Vagina (tissue), 2 donors: ENCODE measurements around the gene OR4K2. TPM values are rescaled to one million over a fixed set of nuclear protein-coding genes. Genes with fewer than 3 reads are reported as not detected.

ENCODE experiments used
- DNase-seq, 2 donors: peaks; one replicate each; pipeline ENCODE4 v3.0.0-alpha.2; 2017; ENCODE audit errors: extremely low spot score in 2 of 2
- H3K27ac ChIP-seq: fragments of 200-600 bp; sonication (generic); one replicate; pipeline ENCODE4 v1.5.1; 2019
- H3K27me3 ChIP-seq: fragments of 200-600 bp; sonication (generic); one replicate; pipeline ENCODE4 v1.5.1; 2019
- H3K36me3 ChIP-seq, 2 donors: fragments of 200-600 bp; sonication (generic); one replicate each; pipeline ENCODE4 v1.5.1; 2017 to 2019
- H3K4me1 ChIP-seq: fragments of 200-600 bp; sonication (generic); one replicate; pipeline ENCODE4 v1.5.1; 2019
- H3K4me3 ChIP-seq, 2 donors: fragments of 200-600 bp; sonication (generic); 1 replicate in 1 of 2; 2 replicates in 1 of 2; pipeline ENCODE4 v1.5.1; 2016 to 2019
- H3K9me3 ChIP-seq: fragments of 200-600 bp; sonication (generic); one replicate; pipeline ENCODE4 v1.5.1; 2019
- CTCF ChIP-seq, 3 experiments: fragments of 450-650 bp in 2 of 3; fragments of 200-600 bp in 1 of 3; sonication (generic) in 1 of 3; IDR thresholded peaks; one replicate each; pipeline ENCODE4 v1.5.1; 2017 to 2019; ENCODE audit warnings: antibody characterized with exemption in 3 of 3, mild to moderate bottlenecking in 2 of 3, moderate library complexity in 2 of 3
- POLR2A ChIP-seq, 2 donors: fragments of 450-650 bp; IDR thresholded peaks; one replicate each; pipeline ENCODE4 v1.6.1; 2017; ENCODE audit warnings: antibody characterized with exemption in 2 of 2, mild to moderate bottlenecking in 2 of 2, moderate library complexity in 2 of 2
- POLR2AphosphoS5 ChIP-seq, 2 donors: sonication (generic); formaldehyde crosslinking; IDR thresholded peaks; one replicate each; pipeline ENCODE4 v1.9.0; 2017; ENCODE audit warnings: antibody characterized with exemption in 2 of 2, mild to moderate bottlenecking in 2 of 2, low read depth in 1 of 2; ENCODE audit not compliant: insufficient read depth in 1 of 2
- intact Hi-C: fragments of 100-400 bp; cut with DNase I; formaldehyde crosslinking; loops from one replicate; pipeline ENCODE4 v1.15.1; 2023
- total RNA-seq: library from RNA; depleted of rRNA; stranded (reverse); fragments of >200 nt; gene quantifications from one replicate; pipeline ENCODE4 v1.2.3, GENCODE V29; 2016

OR4K2 gene
- total RNA-seq, 1 donor from 2014 or later, result not detected

DNA sequence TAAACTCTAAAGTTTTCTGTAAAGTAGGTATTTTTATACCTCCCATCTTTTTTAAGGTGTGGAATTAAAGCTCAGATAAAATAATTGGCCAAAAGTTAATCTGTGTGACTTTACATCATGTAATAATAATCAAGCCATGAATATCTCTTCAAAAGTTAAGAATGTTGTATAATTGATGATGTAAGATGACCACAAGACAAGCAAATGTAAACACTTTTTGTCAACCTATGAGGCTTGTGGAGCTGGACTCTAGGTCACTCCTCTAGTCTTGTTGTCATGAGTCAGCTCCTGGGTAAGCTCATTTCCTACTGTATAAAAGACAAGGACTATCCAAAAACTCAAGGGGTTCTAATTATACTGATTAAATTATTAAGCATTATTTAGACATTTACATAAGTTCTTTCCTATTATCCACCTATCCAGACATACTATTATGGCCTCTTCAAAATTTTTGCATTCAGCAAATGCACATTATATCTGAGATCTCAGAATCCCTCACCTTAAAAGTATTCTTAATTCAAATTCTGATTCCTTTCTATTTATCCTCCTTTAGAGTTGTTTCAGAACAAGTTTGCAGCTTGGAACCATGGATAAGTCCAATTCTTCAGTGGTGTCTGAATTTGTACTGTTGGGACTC is 45.2 kb downstream of the OR4K2 start, which contains the start of gene OR4K5:
Gene OR4K5, plus strand, starts transcription at position 587 of the 637 bp plus-strand sequence. Its CDS starts 0 bp downstream, at position 587.
- Histone ChIP-seq H3K4me3 (no peak within 1 kb of the TSS), H3K27me3 (no peaks in the 10 kb centered on the region), H3K27ac (no peak within 1 kb of the TSS), H3K36me3 (no peaks in the 10 kb centered on the region), H3K9me3 (no peaks in the 10 kb centered on the region), H3K4me1 (no peaks in the 10 kb centered on the region)
- TF ChIP-seq POLR2AphosphoS5 (IDR thresholded peaks at IDR 0.05; ENCODE audit: insufficient read depth in 1 of 2, low read depth in 1 of 2) (no peak), POLR2A (IDR thresholded peaks at IDR 0.05) (no peak)
- DNase-seq, result no peak
- intact Hi-C loops, result no loop called here

DNA sequence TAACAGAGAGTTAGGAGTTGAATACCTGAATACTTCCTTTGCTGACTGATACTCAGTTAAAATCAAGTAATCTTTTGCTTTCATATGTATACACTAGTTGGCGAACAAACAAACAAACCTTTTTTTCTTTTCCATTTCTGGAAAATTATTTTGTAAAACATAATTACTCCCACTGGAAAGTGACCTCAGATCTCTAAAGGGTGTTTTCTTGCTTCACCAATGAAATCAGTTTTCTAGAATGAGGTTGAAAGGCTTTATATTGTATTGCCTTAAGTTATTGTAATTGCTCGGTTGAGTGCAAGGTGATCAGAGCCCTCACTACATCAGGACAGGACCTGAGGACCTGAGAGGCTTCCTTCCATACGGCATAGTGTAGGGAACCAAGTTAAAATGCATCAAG is 55.7 kb downstream of the OR4K2 start, which contains the start of gene OR4K1:
Gene OR4K1, plus strand, starts transcription at position 301 of the 400 bp plus-strand sequence. CDS start 4,750 bp downstream, outside the sequence.
- TF ChIP-seq POLR2AphosphoS5 (IDR thresholded peaks at IDR 0.05; ENCODE audit: insufficient read depth in 1 of 2, low read depth in 1 of 2), result no peak
- TF ChIP-seq POLR2A (IDR thresholded peaks at IDR 0.05), result no peak
- TF ChIP-seq CTCF (IDR thresholded peaks at IDR 0.05), result no peak
- Histone ChIP-seq H3K4me1 (no peaks in the 10 kb centered on the region), H3K27ac (no peak within 1 kb of the TSS), H3K36me3 (no peaks in the 10 kb centered on the region), H3K4me3 (no peak within 1 kb of the TSS), H3K9me3 (no peaks in the 10 kb centered on the region), H3K27me3 (no peaks in the 10 kb centered on the region)
- intact Hi-C loops, result no loop called here
- no peak for DNase-seq

Other genes with a start within 250 kb of the OR4K2 start
- gene OR11H2, start 161.3 kb upstream of the OR4K2 start, total RNA-seq, result not detected
- not detected for gene OR4Q3, start 131.6 kb upstream of the OR4K2 start, total RNA-seq
- gene OR4M1, start 101.6 kb upstream of the OR4K2 start, total RNA-seq, result not detected
- gene OR4N2, start 71.4 kb upstream of the OR4K2 start, total RNA-seq, result not detected
- not detected for gene OR4K5, start 45.5 kb downstream of the OR4K2 start, total RNA-seq
- not detected for gene OR4K1, start 55.8 kb downstream of the OR4K2 start, total RNA-seq
- not detected for gene OR4K15, start 100.4 kb downstream of the OR4K2 start, total RNA-seq
- not detected for gene OR4Q2, start 127.0 kb downstream of the OR4K2 start, total RNA-seq
- not detected for gene OR4K14, start 144.2 kb downstream of the OR4K2 start, total RNA-seq
- gene OR4K13, start 160.9 kb downstream of the OR4K2 start, total RNA-seq, result not detected
- not detected for gene OR4L1, start 184.9 kb downstream of the OR4K2 start, total RNA-seq
- gene OR4K17, start 235.6 kb downstream of the OR4K2 start, total RNA-seq, result not detected